ENCODE results near the gene FRRS1L. TPM values are rescaled to one million over a fixed set of nuclear protein-coding genes. Genes with fewer than 3 reads are reported as not detected.

FRRS1L gene
- total and polyA plus RNA-seq, 2 of the 4 experiments (the other 2 are of a cell fraction) = under 0.01 to 0.05 TPM

- H3K36me3 ChIP-seq (ENCODE audit: control insufficient read depth, insufficient read depth, low read length) = no peaks in the 10 kb centered on the region
- no peak overlapping the region for H2AK5ac ChIP-seq (ENCODE audit: low read depth, low read length)
- no peak overlapping the region for H4K5ac ChIP-seq (ENCODE audit: low read depth, low read length)
- no peak overlapping the region for H3K18ac ChIP-seq (ENCODE audit: low read depth, low read length)
- H3K9ac ChIP-seq (ENCODE audit: low read depth, low read length) = no peak overlapping the region
- TF ChIP-seq BHLHE40 (IDR thresholded peaks at IDR 0.05; ENCODE audit: low read depth, low read length) (no peak), FOS (IDR thresholded peaks at IDR 0.05; ENCODE audit: low read depth, low read length) (no peak), USF2 (IDR thresholded peaks at IDR 0.05; ENCODE audit: low read depth, low read length) (no peak), RAD21 (IDR thresholded peaks at IDR 0.05; ENCODE audit: low read length) (no peak), CHD1 (IDR thresholded peaks at IDR 0.05; ENCODE audit: low read depth, low read length) (no peak), MAFK (IDR thresholded peaks at IDR 0.05; ENCODE audit: low read depth, low read length) (no peak), CEBPB (IDR thresholded peaks at IDR 0.05; ENCODE audit: low read depth, low read length) (no peak), NFE2L2 (IDR thresholded peaks at IDR 0.05; ENCODE audit: low read depth, low read length) (no peak), RCOR1 (IDR thresholded peaks at IDR 0.05; ENCODE audit: insufficient replicate concordance, low read length) (no peak), MXI1 (IDR thresholded peaks at IDR 0.05; ENCODE audit: borderline replicate concordance, low read depth, low read length) (no peak), POLR2A (IDR thresholded peaks at IDR 0.05; ENCODE audit: low read depth, low read length) (no peak), CTCF (conservative IDR thresholded peaks at IDR 0.05; ENCODE audit: low read depth, low read length) (no peak), MAZ (IDR thresholded peaks at IDR 0.05; ENCODE audit: borderline replicate concordance, low read depth, low read length) (no peak), SMC3 (IDR thresholded peaks at IDR 0.05; ENCODE audit: low read depth, low read length) (no peak), RFX5 (IDR thresholded peaks at IDR 0.05; ENCODE audit: low read depth, low read length) (no peak), ELK1 (IDR thresholded peaks at IDR 0.05; ENCODE audit: borderline replicate concordance, low read depth, low read length) (no peak)
- H2BK120ac ChIP-seq (ENCODE audit: low read depth, low read length) = no peak overlapping the region
- no peak overlapping the region for H3K27ac ChIP-seq (ENCODE audit: insufficient read depth, low read length)
- H3K9me3 ChIP-seq (ENCODE audit: control insufficient read depth, insufficient read depth, low read length) = peaks cover 2% of the 10 kb centered on the region
- H3K56ac ChIP-seq (ENCODE audit: extremely low read depth, insufficient read depth, low read length) = no peak overlapping the region
- no peak overlapping the region for H2BK20ac ChIP-seq (ENCODE audit: low read depth, low read length)
- H2BK15ac ChIP-seq (ENCODE audit: low read depth, low read length) = no peak overlapping the region
- ChIA-PET POLR2A (ENCODE audit: unreplicated experiment) (no interaction called here), CTCF (no interaction called here)
- H2AFZ ChIP-seq (replicated peaks; ENCODE audit: low read length, poor library complexity) = no peak overlapping the region
- no peaks in the 10 kb centered on the region for H3K9me1 ChIP-seq (ENCODE audit: insufficient read depth, low read length)
- no peaks in the 10 kb centered on the region for H3K79me1 ChIP-seq (ENCODE audit: low read depth in 1 of 2, low read length in 2 of 2)
- H3K4ac ChIP-seq (ENCODE audit: low read depth, low read length) = no peak overlapping the region
- H3K27me3 ChIP-seq (ENCODE audit: control insufficient read depth, insufficient read depth, low read length) = peaks cover 48% of the 10 kb centered on the region
- no peak overlapping the region for H3K23ac ChIP-seq (ENCODE audit: low read depth, low read length)
- no peaks in the 10 kb centered on the region for H4K20me1 ChIP-seq (ENCODE audit: insufficient read depth, low read length)
- no peak overlapping the region for H4K91ac ChIP-seq (ENCODE audit: insufficient read depth, low read depth, low read length)
- in situ Hi-C loops (cut with MboI; ENCODE audit: low sequenced_read_pairs) (loop anchor here (10.0 kb wide), 1 partner anchor 59 kb away; no protein-coding TSS in a partner anchor), dilution Hi-C loops (cut with HindIII; ENCODE audit: low sequenced_read_pairs, unreplicated experiment) (no loop called here), intact Hi-C loops (cut with micrococcal nuclease) (no loop called here)
- ATAC-seq (ENCODE audit: low read depth) (no peak), DNase-seq (no peak)
- no peak overlapping the region for H3K4me2 ChIP-seq (ENCODE audit: low read depth, low read length)
- no peak overlapping the region for H4K8ac ChIP-seq (ENCODE audit: low read depth in 2 of 2, low read length in 2 of 2)
- BruUV-seq (replicated peaks) = no TSS peak
- H2BK5ac ChIP-seq (ENCODE audit: low read depth, low read length, poor library complexity, severe bottlenecking) = no peak overlapping the region
- H2AK9ac ChIP-seq (replicated peaks; ENCODE audit: low read depth, low read length, poor library complexity) = no peak overlapping the region
- 67% methylated on average over 1 of the region's 5 CpGs; no CpG with 5 or more reads in 1 of the 2 experiments for WGBS, 2 experiments (ENCODE audit: extremely low coverage in 2 of 2, insufficient read length in 1 of 2)
- H3K14ac ChIP-seq (replicated peaks; ENCODE audit: low read depth, low read length) = no peak overlapping the region
- H3K4me3 ChIP-seq (ENCODE audit: insufficient read depth, low read depth, low read length) = no peak overlapping the region
- no peaks in the 10 kb centered on the region for H3K4me1 ChIP-seq (ENCODE audit: control insufficient read depth, insufficient read depth, low read length)
Measured at GRCh38 chr9:109164042-109164441, 3.0 kb downstream of the FRRS1L start.

All from IMR-90 (cell line).